HG02884 (cell line): Measurements from ENCODE around the gene PRAME.
"Not testable (repeated sequence)": the region's sequence is repeated elsewhere in the genome, so short reads cannot be mapped to it uniquely, and the experiment has no call there.

Experiments
- ATAC-seq: cut with Tn5 transposase; IDR thresholded peaks from one replicate; pipeline ENCODE4 v1.9.1; 2021; ENCODE audit warnings: mild to moderate bottlenecking, moderate library complexity; ENCODE audit not compliant: unreplicated experiment

The PRAME gene

DNA sequence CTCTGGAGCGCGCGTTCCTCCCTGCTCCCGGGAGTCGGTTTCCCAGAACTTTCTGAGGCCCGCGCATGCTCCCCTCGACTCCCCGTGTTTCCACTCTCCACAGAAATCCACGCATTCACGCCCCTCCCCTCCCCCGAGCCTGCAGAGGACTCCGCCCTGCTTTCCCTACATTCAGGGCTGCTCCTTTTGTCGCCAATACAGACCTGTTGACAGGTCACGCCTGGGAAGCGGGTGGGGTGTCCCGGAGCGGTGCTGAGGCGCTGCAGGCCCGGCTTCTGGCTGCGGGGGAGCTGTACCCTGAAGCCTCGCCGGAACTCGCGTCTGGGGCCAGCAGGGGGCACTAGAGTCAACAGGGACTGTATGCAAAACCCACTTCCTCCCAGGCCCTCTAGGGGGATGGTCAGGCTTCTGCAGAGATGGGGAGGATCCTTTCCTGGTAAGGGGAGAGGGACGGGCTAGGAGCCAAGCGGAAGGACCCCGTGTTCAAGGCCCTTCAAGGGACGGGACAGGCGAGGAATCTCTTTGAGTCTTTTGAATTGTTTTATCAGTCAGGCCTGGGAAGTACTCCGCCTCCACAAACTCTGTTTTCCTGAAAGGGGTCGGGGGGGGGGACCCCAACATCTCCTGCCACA is at the start of gene PRAME:
Gene PRAME, minus strand, starts transcription at position 294 of the 632 bp plus-strand sequence. CDS start 2,433 bp downstream, outside the sequence.
- no peak for ATAC-seq

- ATAC-seq, result not testable (repeated sequence)
Observed at GRCh38 chr22:22608022-22608421, 49.0 kb upstream of the PRAME start.

- ATAC-seq, result no peak
Observed at GRCh38 chr22:22605074-22605404, 46.0 kb upstream of the PRAME start.

DNA sequence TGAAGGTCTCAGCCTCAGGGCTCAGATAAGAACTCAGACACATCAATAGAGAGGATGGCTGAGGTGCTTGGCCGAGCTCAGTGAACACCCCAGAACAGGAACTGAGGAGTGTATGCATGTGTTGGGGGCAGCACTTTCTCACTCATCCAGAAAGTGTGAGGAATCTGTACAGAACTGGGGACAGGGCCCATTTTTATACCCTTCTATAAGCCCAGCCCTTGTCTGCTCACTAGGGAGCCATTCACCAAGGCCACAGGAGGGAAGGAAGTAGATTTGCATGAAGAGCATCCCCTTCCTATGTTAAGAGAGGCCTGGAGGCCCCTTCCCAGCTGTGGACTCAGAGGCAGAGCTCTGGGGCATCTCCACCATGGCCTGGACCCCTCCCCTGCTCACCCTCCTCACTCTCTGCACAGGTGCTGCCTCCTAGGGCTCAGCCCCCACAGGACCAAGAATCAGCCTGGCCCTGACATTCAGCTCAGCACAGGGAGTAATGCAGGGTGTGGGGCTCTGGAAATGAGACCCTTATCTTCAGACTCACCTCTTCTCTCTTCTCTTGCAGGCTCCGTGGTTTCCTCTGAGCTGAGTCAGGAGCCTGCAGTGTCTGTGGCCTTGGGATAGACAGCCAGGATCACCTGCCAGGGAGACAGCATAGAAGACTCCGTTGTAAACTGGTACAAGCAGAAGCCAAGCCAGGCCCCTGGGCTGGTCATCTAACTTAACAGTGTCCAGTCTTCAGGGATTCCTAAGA is 45.4 kb upstream of the PRAME start:
- no peak for ATAC-seq

DNA sequence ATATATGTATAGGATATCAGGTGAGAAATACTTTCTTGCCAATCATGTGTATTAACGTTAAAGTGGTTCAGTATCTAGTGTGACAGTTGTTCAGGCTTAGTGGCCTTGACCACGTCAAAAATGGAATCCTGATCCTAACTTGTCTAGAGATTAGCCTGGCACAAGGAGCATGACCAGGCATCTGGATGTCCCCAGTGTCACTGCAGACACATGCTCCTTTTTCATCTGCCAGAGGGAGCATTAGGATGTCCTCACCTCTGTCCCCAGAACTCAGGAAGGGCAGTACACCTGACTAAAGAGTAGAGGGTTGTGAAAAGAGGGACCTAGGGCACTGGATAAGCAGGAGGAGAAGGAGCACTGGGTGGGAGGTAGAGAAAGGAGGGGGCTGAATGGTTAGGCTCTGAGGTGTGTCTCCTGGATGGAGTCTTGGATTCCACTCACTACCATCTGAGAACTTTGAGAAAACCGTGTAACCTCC is 44.4 kb upstream of the PRAME start:
- no peak for ATAC-seq

GRCh38 chr22:22600531-22601261 is 41.6 kb upstream of the PRAME start:
- ATAC-seq, result no peak

DNA sequence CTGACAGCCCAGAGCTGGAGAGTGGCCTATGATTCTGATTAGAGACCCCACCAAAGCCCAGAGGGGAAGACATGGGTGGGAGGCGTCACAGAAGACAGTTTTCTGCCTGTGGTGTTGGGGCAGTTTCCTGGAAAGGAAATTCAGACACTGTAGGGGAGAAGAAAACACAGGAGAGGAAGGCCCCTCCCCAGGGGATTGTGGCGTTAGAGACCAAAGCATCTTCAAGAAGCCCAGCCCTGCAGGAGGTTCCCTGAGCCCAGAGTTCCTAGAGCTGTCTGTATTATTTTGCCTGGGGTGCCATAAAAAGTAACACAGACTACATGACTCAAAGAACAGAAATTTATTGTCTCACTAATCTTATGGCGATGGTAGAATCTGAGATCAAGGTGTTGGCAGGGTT is 40.2 kb upstream of the PRAME start:
- ATAC-seq, result no peak

- no peak for ATAC-seq
Observed at GRCh38 chr22:22598144-22598543, 39.1 kb upstream of the PRAME start.

DNA sequence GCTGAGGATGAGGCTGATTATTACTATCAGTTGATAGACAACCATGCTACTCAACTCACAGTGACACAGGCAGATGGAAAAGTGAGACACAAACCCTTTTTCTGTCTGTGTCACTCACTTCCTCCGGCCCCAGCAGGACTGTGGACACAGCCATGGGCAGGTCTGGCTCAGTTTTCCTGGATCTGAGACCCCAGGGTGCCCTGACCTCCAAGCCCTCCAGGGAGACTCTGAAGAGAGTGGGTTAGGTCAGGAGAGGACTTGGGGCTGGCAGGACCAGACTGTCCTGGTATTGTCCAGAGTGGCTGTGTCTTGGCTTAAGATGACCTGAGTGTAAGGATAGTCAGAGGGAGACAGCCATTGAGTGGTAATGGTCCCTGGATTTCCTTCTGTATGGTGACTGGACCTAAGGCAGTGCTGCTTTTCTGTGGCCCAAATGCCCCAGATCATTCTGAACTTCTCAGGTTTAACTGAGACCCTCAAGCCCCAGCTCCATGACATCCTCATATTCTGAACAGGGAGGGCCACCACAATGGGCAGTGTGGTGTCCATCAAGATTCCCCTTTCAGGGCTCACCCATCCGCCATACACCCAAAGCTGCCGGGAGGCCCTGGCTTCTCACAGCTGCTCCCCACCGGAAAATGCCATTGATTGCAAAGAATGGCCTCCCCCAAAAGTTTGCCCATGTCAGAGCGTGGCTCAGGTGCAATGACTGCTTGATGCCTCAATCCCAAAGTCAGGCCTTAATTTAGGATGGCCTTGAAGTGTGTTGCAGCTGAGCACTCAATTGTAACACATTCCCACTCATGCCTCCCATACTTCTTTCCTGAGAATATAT is 36.2 kb upstream of the PRAME start:
- ATAC-seq, result no peak

DNA sequence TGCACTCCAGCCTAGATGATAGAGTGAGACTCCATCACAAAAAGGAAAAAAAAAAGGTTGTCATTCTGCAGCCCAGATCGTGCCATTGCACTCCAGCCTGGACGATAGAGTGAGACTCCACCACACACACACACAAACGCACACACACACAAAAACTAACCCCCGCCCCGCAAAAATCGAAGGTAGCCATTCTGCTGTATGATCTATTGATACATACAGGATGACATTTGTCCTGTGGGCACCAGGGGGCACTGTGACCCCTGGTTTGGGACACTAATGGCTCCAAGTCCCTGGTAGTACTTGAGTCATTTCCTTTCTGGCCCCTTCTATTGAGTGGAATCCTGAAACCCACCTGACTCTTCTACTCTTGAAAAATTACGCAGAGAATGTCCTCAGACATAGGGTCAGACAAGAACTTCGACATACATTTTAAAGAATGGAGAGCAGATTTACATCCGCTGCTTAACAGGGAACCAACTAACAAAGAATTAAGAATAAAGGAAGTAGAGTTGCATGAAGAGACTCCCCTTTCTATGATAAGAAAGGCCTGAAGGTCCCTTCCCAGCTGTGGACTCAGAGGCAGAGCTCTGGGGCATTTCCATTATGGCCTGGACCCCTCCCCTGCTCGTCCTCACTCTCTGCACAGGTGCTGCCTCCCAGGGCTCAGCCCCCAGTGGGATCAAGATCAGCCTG is 35.0 kb upstream of the PRAME start:
- no peak for ATAC-seq

DNA sequence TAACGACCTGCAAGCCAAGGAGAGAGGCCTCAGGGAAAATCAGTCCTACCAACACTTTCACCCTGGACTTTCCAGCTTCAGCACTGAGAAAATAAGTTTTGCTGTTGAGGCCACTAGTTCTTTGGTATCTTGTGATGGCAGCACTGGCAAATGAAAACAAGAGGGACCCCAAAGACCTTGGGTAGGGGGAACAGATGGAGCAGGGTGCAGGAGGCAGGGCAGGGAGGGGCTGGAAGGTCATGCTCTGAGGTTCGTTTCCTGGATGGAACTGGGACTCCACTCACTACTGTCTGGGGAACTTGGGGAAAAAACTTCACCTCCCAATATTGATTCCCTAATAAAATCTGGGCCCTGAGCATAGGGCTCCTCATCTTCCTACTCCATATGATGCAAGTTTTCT is 34.2 kb upstream of the PRAME start:
- no peak for ATAC-seq

DNA sequence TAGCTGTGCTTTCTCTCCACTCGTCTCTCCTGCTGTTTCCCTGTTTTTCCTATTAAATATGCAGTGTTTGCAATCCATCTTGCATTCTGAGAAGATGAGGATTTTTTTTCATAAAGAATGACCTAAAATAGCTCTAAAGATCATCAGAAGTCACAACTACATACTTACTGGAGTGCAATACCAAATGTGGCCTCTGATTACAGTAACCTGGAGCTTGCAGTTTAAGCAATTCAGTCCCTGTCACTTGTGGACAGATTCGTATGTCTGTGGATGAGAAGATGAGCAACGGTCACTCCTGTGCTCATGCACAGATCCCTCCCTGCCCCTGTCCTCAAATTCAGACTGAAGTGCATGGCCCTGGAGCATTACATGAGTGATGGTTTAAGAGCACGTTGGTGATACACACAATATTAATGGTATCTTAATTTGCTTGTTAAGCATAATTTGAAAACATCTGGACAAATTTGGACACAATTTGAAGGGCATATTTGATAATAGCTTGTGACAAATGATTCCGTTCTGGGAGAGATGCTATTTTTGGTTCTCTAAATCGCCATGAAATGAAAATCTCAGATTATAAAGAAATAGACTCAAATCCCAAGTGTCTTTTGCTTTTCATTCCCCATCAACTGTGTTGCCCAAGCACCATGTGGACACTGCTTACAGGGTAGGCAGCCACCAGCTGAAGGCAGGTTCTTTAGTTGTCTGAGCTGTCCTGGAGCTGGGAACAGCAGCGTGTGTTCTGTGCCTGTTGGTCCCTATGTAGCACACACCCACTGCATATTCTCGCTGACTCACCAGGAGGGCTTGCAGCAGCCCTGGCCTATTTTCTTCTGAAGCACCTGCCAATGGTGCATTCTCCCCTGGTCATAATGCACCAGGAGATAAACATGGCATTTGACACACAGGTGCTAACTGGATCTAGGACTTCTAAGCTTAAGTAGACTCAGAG is 32.6 kb upstream of the PRAME start:
- ATAC-seq, result no peak

DNA sequence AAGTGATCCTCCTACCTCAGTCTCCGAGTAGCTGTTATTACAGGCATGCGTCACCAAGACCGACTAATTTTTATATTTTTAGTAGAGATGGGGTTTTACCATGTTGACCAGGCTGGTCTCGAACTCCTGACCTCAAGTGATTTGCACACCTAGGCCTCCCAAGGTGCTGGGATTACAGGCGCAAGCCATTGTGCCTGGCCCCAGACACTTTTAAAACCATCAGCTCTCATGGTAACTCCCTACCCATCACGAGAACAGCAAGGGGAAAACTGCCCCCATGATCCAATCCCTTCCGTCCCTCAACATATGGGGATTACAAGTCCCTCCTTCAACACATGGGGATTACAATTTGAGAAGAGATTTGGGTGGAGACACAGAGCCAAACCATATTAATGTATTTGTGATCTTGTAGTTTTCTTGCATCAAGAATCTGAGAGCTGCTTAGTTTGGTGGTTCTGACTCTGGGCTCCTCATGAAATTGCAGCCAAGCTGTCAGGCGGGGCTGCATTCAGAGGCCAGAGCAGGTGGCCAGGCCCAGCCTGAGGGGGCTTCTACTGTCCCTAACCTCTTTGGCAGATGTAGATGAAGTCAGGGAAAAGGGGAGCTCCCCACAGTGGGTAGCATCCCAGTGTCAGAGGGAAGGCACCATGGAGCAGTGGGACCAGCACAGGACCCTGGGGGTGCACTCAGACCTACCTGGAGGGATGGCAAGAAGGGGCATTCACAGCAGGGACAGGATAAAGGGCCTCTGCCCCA is 31.2 kb upstream of the PRAME start:
- ATAC-seq, result no peak

- no peak for ATAC-seq
Observed at GRCh38 chr22:22588485-22589164, 29.6 kb upstream of the PRAME start.

GRCh38 chr22:22587577-22588188 is 28.6 kb upstream of the PRAME start:
- ATAC-seq, result no peak

- no peak for ATAC-seq
Observed at GRCh38 chr22:22584722-22585121, 25.7 kb upstream of the PRAME start.

DNA sequence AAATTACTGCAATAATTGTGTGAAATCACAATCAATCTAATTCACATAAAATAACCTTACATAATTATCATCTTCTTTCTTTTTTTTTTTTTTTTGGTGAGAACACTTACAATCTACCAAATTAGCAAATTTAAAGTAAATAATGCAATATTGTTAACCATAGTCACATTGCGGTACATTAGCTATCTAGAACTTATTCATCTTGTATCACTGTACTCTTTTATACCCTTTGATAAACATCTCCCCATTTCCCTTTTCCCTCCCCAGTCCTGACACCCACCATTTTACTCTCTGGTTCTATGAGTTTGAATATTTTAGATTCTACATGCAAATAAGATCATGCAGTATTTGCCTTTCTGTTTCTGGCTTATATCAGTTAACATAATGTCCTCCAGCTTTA is 24.0 kb upstream of the PRAME start:
- ATAC-seq, result no peak

- ATAC-seq, result not testable (repeated sequence)
Observed at GRCh38 chr22:22581524-22581923, 22.5 kb upstream of the PRAME start.
